Right lobe of liver (tissue), 6 donors: ENCODE results near the gene ANKFN1. TPM values are rescaled to one million over a fixed set of nuclear protein-coding genes. Genes with fewer than 3 reads are reported as not detected.

Experiments used
- ATAC-seq, 4 donors: fragments of 200-7000 bp; cut with Tn5 transposase; one replicate each; pipeline ENCODE4 v1.9.1; 2020; ENCODE audit warnings: mild to moderate bottlenecking in 4 of 4, moderate library complexity in 4 of 4
- DNase-seq, 3 donors: peaks; one replicate each; pipeline ENCODE4 v3.0.0-alpha.2; 2020
- H3K27ac ChIP-seq, 3 donors: fragments of 200-600 bp; one replicate each; pipeline ENCODE4 v1.8.0; 2022
- H3K27me3 ChIP-seq, 2 donors: fragments of 200-600 bp; one replicate each; pipeline ENCODE4 v1.8.0; 2022
- H3K36me3 ChIP-seq, 4 donors: fragments of 200-600 bp; sonication (generic) in 1 of 4; one replicate each; pipeline versions ENCODE4 v1.5.1 to v1.8.0; 2017 to 2022; ENCODE audit warnings: control low read depth in 1 of 4
- H3K4me1 ChIP-seq, 4 donors: fragments of 200-600 bp; sonication (generic) in 1 of 4; one replicate each; pipeline versions ENCODE4 v1.5.1 to v1.8.0; 2017 to 2022; ENCODE audit warnings: control low read depth in 1 of 4
- H3K4me3 ChIP-seq, 3 donors: fragments of 200-600 bp; one replicate each; pipeline ENCODE4 v1.8.0; 2022
- H3K9me3 ChIP-seq, 4 donors: fragments of 200-600 bp; sonication (generic) in 1 of 4; one replicate each; pipeline versions ENCODE4 v1.5.1 to v1.8.0; 2017 to 2022; ENCODE audit warnings: control low read depth in 1 of 4
- POLR2A ChIP-seq: fragments of 450-650 bp; IDR thresholded peaks from one replicate; pipeline ENCODE4 v1.6.1; 2017; ENCODE audit warnings: antibody characterized with exemption, mild to moderate bottlenecking
- WGBS: methylation state at CpG from one replicate; pipeline ENCODE4 v1.1.6; 2018; ENCODE audit warnings: low coverage, low lambda C conversion rate; ENCODE audit not compliant: insufficient coverage; ENCODE audit errors: missing lambda C conversion rate; 5-methylcytosine and 5-hydroxymethylcytosine counted together
- intact Hi-C, 2 donors: fragments of 100-400 bp; cut with DNase I; formaldehyde crosslinking; loops; one replicate each; pipeline versions ENCODE4 v1.11.2 to v1.14.1; 2022
- long read RNA-seq: library from polyadenylated mRNA; unstranded; transcript quantifications from one replicate; pipeline ENCODE4 v2.0.0, GENCODE V29; 2019
- total RNA-seq, 6 experiments: library from RNA; depleted of rRNA in 2 of 6; stranded (reverse); fragments of >200 nt in 2 of 6; fragmentation: NEBNext Ultra II Directional in 3 of 6; extraction: Animal tissue kit (Norgen Biotek cat#: 25700) in 3 of 6; gene quantifications; one replicate each; pipeline versions ENCODE4 v1.1.0 to v1.2.4, GENCODE V29; 2016 to 2023
- TF ChIP-seq, protein P1 (sequence below), 4 donors: fragments of 200-600 bp in 3 of 4; fragments of 450-650 bp in 1 of 4; IDR thresholded peaks; one replicate each; pipeline versions ENCODE4 v1.5.1 to v1.8.0; 2016 to 2022; ENCODE audit warnings: antibody characterized with exemption in 4 of 4, mild to moderate bottlenecking in 2 of 4
- donor health status: DM: no; HTN: yes; CAD: no.
- donor health status: DM: no; HTN: no; CAD: no.
- donor health status: DM: no; HTN: no; CAD: no.
- donor health status: DM: no; HTN: yes; CAD: no.
- donor health status: DM: no; HTN: yes; CAD: no.

Gene ANKFN1, protein sequence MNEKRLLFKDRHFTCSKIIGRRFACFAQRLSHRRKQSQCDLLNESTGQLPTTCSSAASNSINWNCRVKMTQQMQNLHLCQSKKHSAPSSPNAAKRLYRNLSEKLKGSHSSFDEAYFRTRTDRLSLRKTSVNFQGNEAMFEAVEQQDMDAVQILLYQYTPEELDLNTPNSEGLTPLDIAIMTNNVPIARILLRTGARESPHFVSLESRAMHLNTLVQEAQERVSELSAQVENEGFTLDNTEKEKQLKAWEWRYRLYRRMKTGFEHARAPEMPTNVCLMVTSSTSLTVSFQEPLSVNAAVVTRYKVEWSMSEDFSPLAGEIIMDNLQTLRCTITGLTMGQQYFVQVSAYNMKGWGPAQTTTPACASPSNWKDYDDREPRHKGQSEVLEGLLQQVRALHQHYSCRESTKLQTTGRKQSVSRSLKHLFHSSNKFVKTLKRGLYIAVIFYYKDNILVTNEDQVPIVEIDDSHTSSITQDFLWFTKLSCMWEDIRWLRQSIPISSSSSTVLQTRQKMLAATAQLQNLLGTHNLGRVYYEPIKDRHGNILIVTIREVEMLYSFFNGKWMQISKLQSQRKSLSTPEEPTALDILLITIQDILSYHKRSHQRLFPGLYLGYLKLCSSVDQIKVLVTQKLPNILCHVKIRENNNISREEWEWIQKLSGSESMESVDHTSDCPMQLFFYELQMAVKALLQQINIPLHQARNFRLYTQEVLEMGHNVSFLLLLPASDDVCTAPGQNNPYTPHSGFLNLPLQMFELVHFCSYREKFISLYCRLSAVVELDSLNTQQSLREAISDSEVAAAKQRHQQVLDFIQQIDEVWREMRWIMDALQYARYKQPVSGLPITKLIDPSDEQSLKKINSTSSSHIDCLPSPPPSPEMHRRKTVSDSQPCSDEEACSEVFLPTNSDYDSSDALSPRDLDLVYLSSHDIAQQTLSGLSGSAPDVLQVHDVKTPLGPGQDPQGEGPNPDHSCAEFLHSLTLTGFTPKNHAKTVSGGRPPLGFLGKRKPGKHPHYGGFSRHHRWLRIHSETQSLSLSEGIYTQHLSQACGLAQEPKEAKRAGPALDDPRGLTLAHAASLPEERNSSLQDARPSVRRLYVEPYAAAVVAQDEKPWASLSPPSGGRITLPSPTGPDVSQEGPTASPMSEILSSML
- under 1 TPM in 1 of 6 experiments, not detected in 5; 0.11 TPM for total RNA-seq
- long read RNA-seq, result 0 reads

DNA sequence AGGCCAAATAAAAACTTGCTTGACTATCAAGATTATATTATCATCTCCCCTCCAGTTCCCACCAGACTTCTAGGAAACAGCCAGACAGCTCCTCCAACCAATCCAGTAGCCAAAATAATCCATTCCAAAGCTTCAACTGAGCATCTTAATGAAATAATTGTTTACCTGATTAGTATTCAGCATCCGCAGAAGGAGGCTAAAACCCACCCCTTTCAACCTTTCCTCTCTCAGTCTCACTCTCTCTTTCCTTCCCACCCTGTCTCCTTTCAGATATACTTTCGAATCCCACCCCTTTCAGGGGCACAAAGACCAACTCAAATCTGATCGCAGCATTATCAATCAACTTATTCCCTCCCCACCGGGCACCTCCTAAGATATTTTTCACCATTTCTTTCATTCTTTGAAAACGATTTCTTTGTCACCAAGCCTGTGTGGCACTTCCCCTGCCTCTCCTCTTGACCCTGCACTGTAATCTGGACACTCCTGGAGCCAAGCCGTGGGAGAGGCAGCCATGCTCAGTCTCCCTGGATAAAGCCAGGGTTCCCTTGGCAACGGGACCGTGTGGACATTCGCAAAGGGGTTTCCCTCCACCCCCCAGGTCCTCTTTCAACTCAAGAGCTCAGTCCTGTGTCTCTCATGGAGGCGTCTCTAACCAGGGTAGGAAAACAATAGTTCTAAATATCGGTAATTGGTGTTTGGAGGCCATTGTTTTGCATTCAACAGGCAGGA lies at the start of gene ANKFN1:
Gene ANKFN1, plus strand, starts transcription at position 602 of the 729 bp plus-strand sequence. CDS start 59,193 bp downstream, outside the sequence.
- ATAC-seq (no peak), DNase-seq (no peak)
- intact Hi-C loops, result no loop called here

DNA sequence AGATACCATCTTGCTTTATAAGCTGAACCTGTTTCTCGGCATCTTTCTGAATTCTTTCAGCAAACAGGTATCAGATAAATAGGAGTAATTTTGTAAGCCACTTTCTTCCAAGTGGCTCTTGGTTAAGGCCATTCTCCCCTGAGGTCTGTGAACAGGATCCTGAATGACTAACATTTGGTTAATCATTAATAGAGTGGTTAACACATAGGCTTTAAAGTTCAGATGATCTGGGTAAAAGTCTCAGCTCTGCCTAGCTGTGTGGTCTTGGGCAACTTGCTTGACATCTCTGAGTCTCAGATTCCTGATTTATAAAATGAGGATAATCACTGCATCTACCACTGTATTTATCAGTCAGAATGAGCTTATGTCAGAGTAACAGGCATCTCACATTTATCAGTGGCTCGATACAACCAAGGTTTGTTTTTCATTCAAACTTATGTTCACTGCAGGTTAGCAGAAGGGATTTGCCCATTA lies 44.4 kb upstream of the ANKFN1 start:
- intact Hi-C loops, result loop anchor here in 1 of 2 donors (5.0 kb wide), 1 partner anchor 72 kb away; no protein-coding TSS in a partner anchor
- H3K27me3 ChIP-seq, result no peaks in the 10 kb centered on the region
- H3K27ac ChIP-seq, result no peak overlapping the region
- no peaks in the 10 kb centered on the region for H3K9me3 ChIP-seq
- H3K36me3 ChIP-seq, result no peaks in the 10 kb centered on the region
- no peak overlapping the region for H3K4me3 ChIP-seq
- peaks cover 0 to 15% (median 2%) of the 10 kb centered on the region in 4 donors for H3K4me1 ChIP-seq
- 33% methylated on average over 2 of the region's 2 CpGs for WGBS
- TF ChIP-seq, protein P1, sequence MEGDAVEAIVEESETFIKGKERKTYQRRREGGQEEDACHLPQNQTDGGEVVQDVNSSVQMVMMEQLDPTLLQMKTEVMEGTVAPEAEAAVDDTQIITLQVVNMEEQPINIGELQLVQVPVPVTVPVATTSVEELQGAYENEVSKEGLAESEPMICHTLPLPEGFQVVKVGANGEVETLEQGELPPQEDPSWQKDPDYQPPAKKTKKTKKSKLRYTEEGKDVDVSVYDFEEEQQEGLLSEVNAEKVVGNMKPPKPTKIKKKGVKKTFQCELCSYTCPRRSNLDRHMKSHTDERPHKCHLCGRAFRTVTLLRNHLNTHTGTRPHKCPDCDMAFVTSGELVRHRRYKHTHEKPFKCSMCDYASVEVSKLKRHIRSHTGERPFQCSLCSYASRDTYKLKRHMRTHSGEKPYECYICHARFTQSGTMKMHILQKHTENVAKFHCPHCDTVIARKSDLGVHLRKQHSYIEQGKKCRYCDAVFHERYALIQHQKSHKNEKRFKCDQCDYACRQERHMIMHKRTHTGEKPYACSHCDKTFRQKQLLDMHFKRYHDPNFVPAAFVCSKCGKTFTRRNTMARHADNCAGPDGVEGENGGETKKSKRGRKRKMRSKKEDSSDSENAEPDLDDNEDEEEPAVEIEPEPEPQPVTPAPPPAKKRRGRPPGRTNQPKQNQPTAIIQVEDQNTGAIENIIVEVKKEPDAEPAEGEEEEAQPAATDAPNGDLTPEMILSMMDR (IDR thresholded peaks at IDR 0.05), result no peak
- TF ChIP-seq POLR2A, result no peak
- ATAC-seq (peak; percentile 93 to 98 (median 98)), DNase-seq (no peak)

More for the DNA sequence above, at the start of gene ANKFN1:
- H3K36me3 ChIP-seq, result no peaks in the 10 kb centered on the region
- TF ChIP-seq POLR2A, result no peak
- TF ChIP-seq, protein P1 (IDR thresholded peaks at IDR 0.05), result no peak
- WGBS, result 64% methylated on average over 10 of the region's 11 CpGs
- no peaks in the 10 kb centered on the region for H3K9me3 ChIP-seq
- H3K27me3 ChIP-seq, result no peaks in the 10 kb centered on the region
- peaks cover 0 to 10% (median 0%) of the 10 kb centered on the region in 4 donors for H3K4me1 ChIP-seq
- no peak within 1 kb of the TSS for H3K4me3 ChIP-seq
- no peak within 1 kb of the TSS for H3K27ac ChIP-seq

DNA sequence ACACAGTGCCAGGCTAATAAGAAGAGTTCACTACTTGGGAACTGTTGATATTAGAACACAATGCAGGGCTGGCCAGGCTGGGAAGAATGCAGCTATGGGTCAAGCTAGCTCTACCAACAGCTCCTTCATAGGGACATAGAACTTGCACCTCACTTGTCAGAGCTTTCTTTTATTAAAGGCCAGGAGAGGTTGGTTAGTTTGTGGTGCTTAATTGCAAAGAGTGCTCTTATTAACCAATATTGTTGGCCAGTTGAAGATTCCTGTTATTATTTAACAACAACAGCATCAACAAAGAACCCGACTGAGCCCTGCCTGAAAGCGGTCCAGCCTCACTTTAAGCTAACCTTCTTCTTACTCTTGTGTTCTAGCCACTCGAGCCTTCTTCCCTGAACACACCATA lies 43.4 kb upstream of the ANKFN1 start:
- no peak for ATAC-seq
- no peak for DNase-seq
- H3K27me3 ChIP-seq, result no peaks in the 10 kb centered on the region
- H3K9me3 ChIP-seq, result no peaks in the 10 kb centered on the region
- H3K36me3 ChIP-seq, result no peaks in the 10 kb centered on the region
- no peak overlapping the region for H3K27ac ChIP-seq
- no peak overlapping the region for H3K4me3 ChIP-seq
- 64% methylated on average over 3 of the region's 3 CpGs for WGBS
- peaks cover 0 to 15% (median 2%) of the 10 kb centered on the region in 4 donors for H3K4me1 ChIP-seq
- no peak for TF ChIP-seq POLR2A
- TF ChIP-seq, protein P1 (IDR thresholded peaks at IDR 0.05), result no peak
- intact Hi-C loops, result loop anchor here in 1 of 2 donors (5.0 kb wide), 1 partner anchor 73 kb away; no protein-coding TSS in a partner anchor
